ENCODE data around the gene USP53. TPM values are rescaled to one million over a fixed set of nuclear protein-coding genes. Genes with fewer than 3 reads are reported as not detected.

The USP53 gene
- total and polyA plus RNA-seq, 9 of the 15 experiments (the other 6 are each of a cell fraction or from before 2014, with no cell fraction given) = 2.9 to 9.6 (median 8.3) TPM

GRCh38 chr4:119190354-119190753 lies 22.2 kb upstream of the USP53 start:
- FAIRE-seq = peak; percentile 6
- CTCF ChIA-PET (ENCODE audit: low intra/inter-chr PET ratio) = no interaction called here

More at GRCh38 chr4:119190354-119190753, 22.2 kb upstream of the USP53 start:
- Histone ChIP-seq H4K20me1 (replicated peaks; ENCODE audit: control insufficient read depth, insufficient read depth, low read length) (no peaks in the 10 kb centered on the region), H3K4me1 (replicated peaks in 1 of 2; ENCODE audit: control insufficient read depth in 2 of 2, insufficient read depth in 2 of 2, low read length in 2 of 2) (no peaks in the 10 kb centered on the region; a peak in 1 of 5 replicates), H3K27me3 (ENCODE audit: control insufficient read depth in 2 of 2, insufficient read depth in 2 of 2, low read length in 2 of 2) (no peaks in the 10 kb centered on the region; a peak in 1 of 5 replicates), H3K4me3 (no peak overlapping the region), H3K36me3 (ENCODE audit: control insufficient read depth, insufficient read depth, low read length) (no peaks in the 10 kb centered on the region), H3K9ac (ENCODE audit: insufficient read depth in 1 of 2, low read depth in 2 of 2, low read length in 2 of 2) (no peak overlapping the region), H3K27ac (ENCODE audit: extremely low read depth, low read depth, low read length) (no peak overlapping the region), H3K79me2 (ENCODE audit: control insufficient read depth, insufficient read depth, low read length) (no peaks in the 10 kb centered on the region), H3K4me2 (ENCODE audit: insufficient read depth, low read length) (no peak overlapping the region), H2AFZ (ENCODE audit: low read depth, low read length) (no peak overlapping the region), H3K9me1 (ENCODE audit: control insufficient read depth, insufficient read depth, low read length) (no peaks in the 10 kb centered on the region), H3K9me3 (replicated peaks; ENCODE audit: control insufficient read depth, insufficient read depth, low read depth, low read length) (0 out of 2 replicates have a peak, but pooled peaks cover 1% of the 10 kb centered on the region)
- DNase-seq (ENCODE audit: extremely low read depth in 1 of 4, low spot score in 3 of 4) (no peak), ATAC-seq (no peak)
- TF ChIP-seq BRD4 (IDR thresholded peaks at IDR 0.05) = no peak
- TF ChIP-seq MBD2 (IDR thresholded peaks at IDR 0.05; ENCODE audit: borderline replicate concordance, low read depth) = no peak
- no peak for TF ChIP-seq GABPB1 (CRISPR knock-in tag; IDR thresholded peaks at IDR 0.05)
- no peak for TF ChIP-seq NELFE (IDR thresholded peaks at IDR 0.05; ENCODE audit: insufficient read depth, insufficient read length)
- TF ChIP-seq NRF1 (conservative IDR thresholded peaks at IDR 0.05 in 1 of 2, IDR thresholded peaks at IDR 0.05 in 1 of 2) = no peak
- no peak for TF ChIP-seq FOXO4 (CRISPR knock-in tag; IDR thresholded peaks at IDR 0.05)
- TF ChIP-seq CTCFL (IDR thresholded peaks at IDR 0.05; ENCODE audit: borderline replicate concordance, insufficient read depth, low read depth, low read length, poor library complexity, severe bottlenecking) = no peak
- TF ChIP-seq PCBP2 (IDR thresholded peaks at IDR 0.05; ENCODE audit: low read depth, low read length, poor library complexity, severe bottlenecking) = no peak
- no peak for TF ChIP-seq JUNB (CRISPR knock-in tag; conservative IDR thresholded peaks at IDR 0.05)
- TF ChIP-seq ZNF175 (CRISPR knock-in tag; IDR thresholded peaks at IDR 0.05; ENCODE audit: low read depth) = no peak
- no peak for TF ChIP-seq NONO (IDR thresholded peaks at IDR 0.05; ENCODE audit: low read depth in 2 of 2, low read length in 1 of 2)
- no peak for TF ChIP-seq NR0B1 (IDR thresholded peaks at IDR 0.05; ENCODE audit: partially characterized antibody)
- TF ChIP-seq PTBP1 (IDR thresholded peaks at IDR 0.05; ENCODE audit: low read depth, low read length) = no peak
- no peak for TF ChIP-seq BCOR (IDR thresholded peaks at IDR 0.05)
- intact Hi-C loops (cut with micrococcal nuclease) (no loop called here), in situ Hi-C loops (cut with MboI) (no loop called here)
- POLR2A ChIA-PET = interaction anchor here (0.6 kb wide), 1 partner anchor 10 kb away, joined by 4 read pairs; no protein-coding TSS in a partner anchor
- 0% methylated on average over 2 of the region's 2 CpGs for WGBS (ENCODE audit: insufficient coverage, low coverage, missing lambda C conversion rate)
- no TSS peak for BruUV-seq (replicated peaks)
